Activated CD8-positive, alpha-beta T cell treated with anti-CD3 and anti-CD28 coated beads for 36 hours (primary cell): ENCODE results near the gene LRFN2. TPM values are rescaled to one million over a fixed set of nuclear protein-coding genes. Genes with fewer than 3 reads are reported as not detected.

ENCODE experiments used
- ATAC-seq: fragments of 200-7000 bp; cut with Tn5 transposase; one replicate; pipeline ENCODE4 v1.10.0; 2021; ENCODE audit warnings: mild to moderate bottlenecking, moderate library complexity
- CTCF ChIA-PET: fragments of 350-600 bp; sonication (Branson Sonifier 250); formaldehyde crosslinking; loops from one replicate; lab custom pipeline; 2021; ENCODE audit warnings: antibody characterized with exemption; lab: Charles Lee
- POLR2A ChIA-PET: fragments of 350-600 bp; sonication (Branson Sonifier 250); formaldehyde crosslinking; loops from one replicate; lab custom pipeline; 2021; ENCODE audit warnings: antibody characterized with exemption; lab: Charles Lee
- DNase-seq: peaks from one replicate; pipeline ENCODE4 v3.0.0-alpha.2; 2020
- H3K27ac Mint-ChIP-seq: one replicate; pipeline ENCODE4 v1.8.0; 2021; ENCODE audit warnings: mild to moderate bottlenecking, mixed read lengths
- H3K27me3 Mint-ChIP-seq: one replicate; pipeline ENCODE4 v1.8.0; 2021; ENCODE audit warnings: mixed read lengths
- H3K36me3 Mint-ChIP-seq: one replicate; pipeline ENCODE4 v1.8.0; 2021; ENCODE audit warnings: low read depth, mixed read lengths
- H3K4me1 Mint-ChIP-seq: one replicate; pipeline ENCODE4 v1.8.0; 2021; ENCODE audit warnings: low read depth, mixed read lengths
- H3K4me3 Mint-ChIP-seq: one replicate; pipeline ENCODE4 v1.8.0; 2021; ENCODE audit warnings: mild to moderate bottlenecking, moderate library complexity, mixed read lengths
- H3K9me3 Mint-ChIP-seq: one replicate; pipeline ENCODE4 v1.8.0; 2021; ENCODE audit warnings: mixed read lengths
- CTCF ChIP-seq: fragments of 200-600 bp; IDR thresholded peaks from one replicate; pipeline ENCODE4 v1.8.0; 2022; ENCODE audit warnings: antibody characterized with exemption, mild to moderate bottlenecking
- intact Hi-C: fragments of 100-400 bp; cut with micrococcal nuclease; formaldehyde crosslinking; loops from one replicate; pipeline ENCODE4 v1.10.0; 2022
- total RNA-seq, 2 experiments: library from RNA; stranded (reverse); gene quantifications; one replicate each; pipeline ENCODE4 v1.2.3, GENCODE V29; 2021

LRFN2 gene
- total RNA-seq, 2 experiments from 2014 or later = not detected

GRCh38 chr6:40373267-40373666 lies 213.9 kb downstream of the LRFN2 start:
- POLR2A ChIA-PET = no interaction called here
- ATAC-seq = no peak
- H3K27ac Mint-ChIP-seq = no peak overlapping the region

GRCh38 chr6:40371621-40372020 lies 215.5 kb downstream of the LRFN2 start:
- ChIA-PET POLR2A (interaction anchor here (0.6 kb wide), 1 partner anchor 358 kb away, joined by 3 read pairs; no protein-coding TSS in a partner anchor), CTCF (no interaction called here)
- Mint-ChIP-seq H3K4me1 (peaks cover 26% of the 10 kb centered on the region), H3K27me3 (no peaks in the 10 kb centered on the region), H3K36me3 (no peaks in the 10 kb centered on the region), H3K27ac (no peak overlapping the region), H3K4me3 (no peak overlapping the region), H3K9me3 (peaks cover 5% of the 10 kb centered on the region)
- intact Hi-C loops = no loop called here
- no peak for TF ChIP-seq CTCF
- DNase-seq = no peak
- ATAC-seq = peak; percentile 67

More at GRCh38 chr6:40373267-40373666, 213.9 kb downstream of the LRFN2 start:
- DNase-seq = no peak
- Mint-ChIP-seq H3K4me3 (no peak overlapping the region), H3K36me3 (no peaks in the 10 kb centered on the region), H3K4me1 (peaks cover 26% of the 10 kb centered on the region), H3K27me3 (no peaks in the 10 kb centered on the region), H3K9me3 (peaks cover 3% of the 10 kb centered on the region)
- intact Hi-C loops = no loop called here
- CTCF ChIA-PET = no interaction called here
- TF ChIP-seq CTCF = no peak

- ChIA-PET POLR2A (no interaction called here), CTCF (no interaction called here)
- no peak for ATAC-seq
- Mint-ChIP-seq H3K9me3 (peaks cover 5% of the 10 kb centered on the region), H3K4me1 (peaks cover 26% of the 10 kb centered on the region), H3K27ac (no peak overlapping the region), H3K27me3 (no peaks in the 10 kb centered on the region), H3K4me3 (no peak overlapping the region), H3K36me3 (no peaks in the 10 kb centered on the region)
- TF ChIP-seq CTCF = no peak
- no peak for DNase-seq
- intact Hi-C loops = no loop called here
These were observed 216.1 kb downstream of the LRFN2 start for GRCh38 chr6:40371095-40371494.

GRCh38 chr6:40369891-40370290 lies 217.3 kb downstream of the LRFN2 start:
- peaks cover 7% of the 10 kb centered on the region for H3K9me3 Mint-ChIP-seq
- no peaks in the 10 kb centered on the region for H3K36me3 Mint-ChIP-seq
- no peak for TF ChIP-seq CTCF
- no peaks in the 10 kb centered on the region for H3K27me3 Mint-ChIP-seq
- no peak for ATAC-seq
- no peak overlapping the region for H3K4me3 Mint-ChIP-seq
- H3K4me1 Mint-ChIP-seq = peaks cover 26% of the 10 kb centered on the region
- no peak for DNase-seq
- intact Hi-C loops = no loop called here
- POLR2A ChIA-PET = no interaction called here
- H3K27ac Mint-ChIP-seq = no peak overlapping the region
- CTCF ChIA-PET = interaction anchor here (1.2 kb wide), 1 partner anchor 17 kb away, joined by 3 read pairs; no protein-coding TSS in a partner anchor

- DNase-seq = no peak
- Mint-ChIP-seq H3K27me3 (no peaks in the 10 kb centered on the region), H3K9me3 (peaks cover 7% of the 10 kb centered on the region), H3K4me3 (no peak overlapping the region), H3K4me1 (peaks cover 26% of the 10 kb centered on the region), H3K27ac (no peak overlapping the region), H3K36me3 (no peaks in the 10 kb centered on the region)
- TF ChIP-seq CTCF = no peak
- no peak for ATAC-seq
- intact Hi-C loops = no loop called here
- ChIA-PET POLR2A (interaction anchor here (1.0 kb wide), 1 partner anchor 21 kb away, joined by 4 read pairs; no protein-coding TSS in a partner anchor), CTCF (no interaction called here)
These were observed 218.1 kb downstream of the LRFN2 start for GRCh38 chr6:40369042-40369441.
